HepG2 (cell line): ENCODE data around the gene MED22. TPM values are rescaled to one million over a fixed set of nuclear protein-coding genes. Genes with fewer than 3 reads are reported as not detected.
A peak's percentile ranks its signal among the peaks of the same experiment; 100 is the strongest.

Experiments used
- ARHGAP35 ChIP-seq: sonication (generic); formaldehyde crosslinking; IDR thresholded peaks from 2 replicates; pipeline ENCODE4 v1.9.0; 2022; ENCODE audit warnings: mild to moderate bottlenecking, inconsistent platforms, moderate library complexity, missing genetic modification reagents, borderline replicate concordance
- KLF16 ChIP-seq, 2 experiments: sonication (generic) in 1 of 2; formaldehyde crosslinking in 1 of 2; IDR thresholded peaks; 2 replicates each; pipeline versions ENCODE4 v1.6.1 to v1.8.0; 2016 to 2023; ENCODE audit warnings: missing genetic modification reagents in 2 of 2, missing compliant biosample characterization in 1 of 2
- KMT2B ChIP-seq: IDR thresholded peaks from 2 replicates; pipeline ENCODE4 v1.6.1; 2016; ENCODE audit warnings: missing genetic modification reagents, missing compliant biosample characterization
- MTA3 ChIP-seq: sonication (generic); formaldehyde crosslinking; IDR thresholded peaks from 2 replicates; pipeline ENCODE4 v1.4.0; 2020; ENCODE audit warnings: missing genetic modification reagents
- NRL ChIP-seq: sonication (generic); formaldehyde crosslinking; IDR thresholded peaks from 2 replicates; pipeline ENCODE4 v1.5.0; 2020; ENCODE audit warnings: missing genetic modification reagents, mild to moderate bottlenecking, moderate library complexity, borderline replicate concordance
- RBFOX2 ChIP-seq: fragments of 200-400 bp; formaldehyde crosslinking; IDR thresholded peaks from 2 replicates; pipeline ENCODE4 v1.6.1; 2017; ENCODE audit warnings: low read depth, mild to moderate bottlenecking, low read length
- STAG1 ChIP-seq: sonication (generic); formaldehyde crosslinking; IDR thresholded peaks from 2 replicates; pipeline ENCODE4 v1.4.0; 2020; ENCODE audit warnings: missing genetic modification reagents
- TEAD3 ChIP-seq: optimal IDR thresholded peaks from 2 replicates; pipeline ENCODE3; 2016; ENCODE audit warnings: borderline replicate concordance
- U2AF2 ChIP-seq: fragments of 200-400 bp; formaldehyde crosslinking; IDR thresholded peaks from 2 replicates; pipeline ENCODE4 v1.6.1; 2017; ENCODE audit warnings: low read depth, mild to moderate bottlenecking, low read length
- ZFX ChIP-seq: sonication (generic); formaldehyde crosslinking; IDR thresholded peaks from 2 replicates; pipeline ENCODE4 v1.4.0; 2020; ENCODE audit warnings: mild to moderate bottlenecking, low read depth, missing genetic modification reagents, moderate library complexity
- ZNF891 ChIP-seq: sonication (generic); formaldehyde crosslinking; IDR thresholded peaks from 2 replicates; pipeline ENCODE4 v1.5.0; 2020; ENCODE audit warnings: mild to moderate bottlenecking, missing genetic modification reagents
- polyA plus RNA-seq, 8 experiments: library from polyadenylated mRNA; depleted of rRNA in 3 of 8; stranded (reverse) in 7 of 8; unstranded in 1 of 8; fragments of >200 nt; fragmentation: Illumina TruSeq in 4 of 8; extraction: Trizol in 4 of 8; gene quantifications; 2 replicates each; pipeline versions ENCODE4 v1.2.1 to v1.2.3, GENCODE V29; 2011 to 2016; ENCODE audit warnings: low read depth in 4 of 8, missing spikeins in 1 of 8, mixed read lengths in 1 of 8; ENCODE audit not compliant: insufficient read depth in 1 of 8
- total RNA-seq, 5 experiments: library from RNA; depleted of rRNA; stranded (reverse); fragments of >200 nt; fragmentation: Illumina TruSeq; extraction: Trizol; gene quantifications; 2 replicates each; pipeline ENCODE4 v1.2.3, GENCODE V29; 2016; ENCODE audit warnings: low read depth in 1 of 5
- TF ChIP-seq, protein P1 (sequence below): IDR thresholded peaks from 2 replicates; pipeline ENCODE4 v1.6.1; 2016; ENCODE audit warnings: low read depth, missing genetic modification reagents, missing compliant biosample characterization
- TF ChIP-seq, protein P2 (sequence below): sonication (generic); formaldehyde crosslinking; IDR thresholded peaks from 2 replicates; pipeline ENCODE4 v1.8.1; 2023; ENCODE audit warnings: mild to moderate bottlenecking, moderate library complexity, missing genetic modification reagents
- TF ChIP-seq, protein P3 (sequence below): sonication (generic); formaldehyde crosslinking; IDR thresholded peaks from 2 replicates; pipeline ENCODE4 v1.4.0; 2020; ENCODE audit warnings: missing genetic modification reagents
- TF ChIP-seq, protein P4 (sequence below), 2 experiments: fragments of 450-650 bp in 1 of 2; sonication (generic) in 1 of 2; formaldehyde crosslinking; IDR thresholded peaks; 2 replicates each; pipeline versions ENCODE4 v1.5.0 to v1.8.0; 2020 to 2022; ENCODE audit warnings: mild to moderate bottlenecking in 1 of 2, missing genetic modification reagents in 1 of 2

MED22 gene
- total and polyA plus RNA-seq, 2 of the 13 experiments (the other 11 are each of a cell fraction or from before 2014, with no cell fraction given) = 15.8 to 22.1 TPM

DNA sequence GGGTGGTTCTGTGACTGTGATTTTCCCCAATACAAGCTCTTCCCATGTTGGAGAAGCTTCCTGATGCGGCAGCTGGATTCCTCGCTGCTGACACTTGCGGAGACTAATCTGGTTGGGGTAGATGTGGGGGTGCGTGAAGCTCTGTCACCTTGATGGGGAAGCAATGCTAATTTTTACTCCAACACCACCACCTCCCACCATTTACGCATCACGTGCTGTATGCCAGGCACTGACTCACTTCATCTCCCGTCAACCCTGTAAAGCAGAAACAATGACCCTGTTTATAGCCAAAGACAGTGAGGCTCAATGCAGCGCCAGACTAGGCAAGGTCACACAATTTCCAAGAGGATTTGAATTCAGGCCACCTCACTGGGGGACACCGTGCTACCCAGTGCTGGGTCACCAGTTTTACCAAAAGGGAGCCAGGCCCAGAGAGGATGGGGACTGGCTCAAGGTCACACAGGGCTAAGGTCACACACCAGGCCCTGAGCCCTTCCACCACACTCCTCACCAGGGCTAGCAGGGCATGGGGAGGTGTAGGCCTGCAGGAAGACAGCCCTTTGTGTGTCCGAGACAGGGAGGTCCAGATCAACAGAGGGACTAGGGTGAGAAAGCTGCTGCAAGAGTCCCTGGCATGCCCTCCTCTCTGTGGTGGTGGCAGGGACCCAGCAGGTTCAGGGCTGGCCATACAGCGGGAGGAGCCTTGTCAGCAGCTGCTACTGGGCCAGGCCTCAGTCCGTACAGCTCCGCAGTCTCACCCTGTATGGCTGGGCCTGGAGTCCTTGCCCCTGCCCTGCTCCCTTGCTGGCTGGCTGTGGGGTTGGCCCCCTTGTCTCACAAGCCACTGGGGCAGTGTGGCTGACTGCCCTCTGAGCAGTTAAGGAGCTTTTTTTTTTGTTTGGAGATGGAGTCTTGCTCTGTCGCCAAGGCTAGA is 31.5 kb upstream of the MED22 start (continued):
- TF ChIP-seq, protein P1, sequence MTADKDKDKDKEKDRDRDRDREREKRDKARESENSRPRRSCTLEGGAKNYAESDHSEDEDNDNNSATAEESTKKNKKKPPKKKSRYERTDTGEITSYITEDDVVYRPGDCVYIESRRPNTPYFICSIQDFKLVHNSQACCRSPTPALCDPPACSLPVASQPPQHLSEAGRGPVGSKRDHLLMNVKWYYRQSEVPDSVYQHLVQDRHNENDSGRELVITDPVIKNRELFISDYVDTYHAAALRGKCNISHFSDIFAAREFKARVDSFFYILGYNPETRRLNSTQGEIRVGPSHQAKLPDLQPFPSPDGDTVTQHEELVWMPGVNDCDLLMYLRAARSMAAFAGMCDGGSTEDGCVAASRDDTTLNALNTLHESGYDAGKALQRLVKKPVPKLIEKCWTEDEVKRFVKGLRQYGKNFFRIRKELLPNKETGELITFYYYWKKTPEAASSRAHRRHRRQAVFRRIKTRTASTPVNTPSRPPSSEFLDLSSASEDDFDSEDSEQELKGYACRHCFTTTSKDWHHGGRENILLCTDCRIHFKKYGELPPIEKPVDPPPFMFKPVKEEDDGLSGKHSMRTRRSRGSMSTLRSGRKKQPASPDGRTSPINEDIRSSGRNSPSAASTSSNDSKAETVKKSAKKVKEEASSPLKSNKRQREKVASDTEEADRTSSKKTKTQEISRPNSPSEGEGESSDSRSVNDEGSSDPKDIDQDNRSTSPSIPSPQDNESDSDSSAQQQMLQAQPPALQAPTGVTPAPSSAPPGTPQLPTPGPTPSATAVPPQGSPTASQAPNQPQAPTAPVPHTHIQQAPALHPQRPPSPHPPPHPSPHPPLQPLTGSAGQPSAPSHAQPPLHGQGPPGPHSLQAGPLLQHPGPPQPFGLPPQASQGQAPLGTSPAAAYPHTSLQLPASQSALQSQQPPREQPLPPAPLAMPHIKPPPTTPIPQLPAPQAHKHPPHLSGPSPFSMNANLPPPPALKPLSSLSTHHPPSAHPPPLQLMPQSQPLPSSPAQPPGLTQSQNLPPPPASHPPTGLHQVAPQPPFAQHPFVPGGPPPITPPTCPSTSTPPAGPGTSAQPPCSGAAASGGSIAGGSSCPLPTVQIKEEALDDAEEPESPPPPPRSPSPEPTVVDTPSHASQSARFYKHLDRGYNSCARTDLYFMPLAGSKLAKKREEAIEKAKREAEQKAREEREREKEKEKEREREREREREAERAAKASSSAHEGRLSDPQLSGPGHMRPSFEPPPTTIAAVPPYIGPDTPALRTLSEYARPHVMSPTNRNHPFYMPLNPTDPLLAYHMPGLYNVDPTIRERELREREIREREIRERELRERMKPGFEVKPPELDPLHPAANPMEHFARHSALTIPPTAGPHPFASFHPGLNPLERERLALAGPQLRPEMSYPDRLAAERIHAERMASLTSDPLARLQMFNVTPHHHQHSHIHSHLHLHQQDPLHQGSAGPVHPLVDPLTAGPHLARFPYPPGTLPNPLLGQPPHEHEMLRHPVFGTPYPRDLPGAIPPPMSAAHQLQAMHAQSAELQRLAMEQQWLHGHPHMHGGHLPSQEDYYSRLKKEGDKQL = no peak
- TF ChIP-seq STAG1 (CRISPR knock-in tag) = no peak
- TF ChIP-seq, protein P2, sequence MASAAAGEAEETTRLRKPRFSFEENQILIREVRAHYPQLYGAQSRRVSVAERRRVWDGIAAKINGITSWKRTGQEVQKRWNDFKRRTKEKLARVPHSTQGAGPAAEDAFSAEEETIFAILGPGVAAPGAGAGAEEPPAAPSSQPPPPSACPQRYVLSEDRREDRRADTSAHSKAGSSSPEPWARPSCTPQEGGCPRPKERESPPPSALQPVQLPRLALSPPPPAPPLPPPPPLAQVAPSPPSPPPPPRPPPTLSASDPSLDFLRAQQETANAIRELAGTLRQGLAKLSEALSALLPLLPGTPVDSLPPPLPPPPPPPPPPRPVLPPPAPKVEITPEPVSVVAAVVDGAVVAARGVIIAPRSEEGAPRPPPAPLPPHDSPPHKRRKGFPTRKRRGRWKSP (CRISPR knock-in tag) = no peak
- TF ChIP-seq RBFOX2 = no peak
- no peak for TF ChIP-seq KMT2B (CRISPR knock-in tag)
- no peak for TF ChIP-seq U2AF2
- peak; percentile 73; the same call in 1 of the 2 replicates for TF ChIP-seq ZFX (CRISPR knock-in tag)
- no peak for TF ChIP-seq TEAD3
- no peak for TF ChIP-seq NRL (CRISPR knock-in tag)
- TF ChIP-seq, protein P3, sequence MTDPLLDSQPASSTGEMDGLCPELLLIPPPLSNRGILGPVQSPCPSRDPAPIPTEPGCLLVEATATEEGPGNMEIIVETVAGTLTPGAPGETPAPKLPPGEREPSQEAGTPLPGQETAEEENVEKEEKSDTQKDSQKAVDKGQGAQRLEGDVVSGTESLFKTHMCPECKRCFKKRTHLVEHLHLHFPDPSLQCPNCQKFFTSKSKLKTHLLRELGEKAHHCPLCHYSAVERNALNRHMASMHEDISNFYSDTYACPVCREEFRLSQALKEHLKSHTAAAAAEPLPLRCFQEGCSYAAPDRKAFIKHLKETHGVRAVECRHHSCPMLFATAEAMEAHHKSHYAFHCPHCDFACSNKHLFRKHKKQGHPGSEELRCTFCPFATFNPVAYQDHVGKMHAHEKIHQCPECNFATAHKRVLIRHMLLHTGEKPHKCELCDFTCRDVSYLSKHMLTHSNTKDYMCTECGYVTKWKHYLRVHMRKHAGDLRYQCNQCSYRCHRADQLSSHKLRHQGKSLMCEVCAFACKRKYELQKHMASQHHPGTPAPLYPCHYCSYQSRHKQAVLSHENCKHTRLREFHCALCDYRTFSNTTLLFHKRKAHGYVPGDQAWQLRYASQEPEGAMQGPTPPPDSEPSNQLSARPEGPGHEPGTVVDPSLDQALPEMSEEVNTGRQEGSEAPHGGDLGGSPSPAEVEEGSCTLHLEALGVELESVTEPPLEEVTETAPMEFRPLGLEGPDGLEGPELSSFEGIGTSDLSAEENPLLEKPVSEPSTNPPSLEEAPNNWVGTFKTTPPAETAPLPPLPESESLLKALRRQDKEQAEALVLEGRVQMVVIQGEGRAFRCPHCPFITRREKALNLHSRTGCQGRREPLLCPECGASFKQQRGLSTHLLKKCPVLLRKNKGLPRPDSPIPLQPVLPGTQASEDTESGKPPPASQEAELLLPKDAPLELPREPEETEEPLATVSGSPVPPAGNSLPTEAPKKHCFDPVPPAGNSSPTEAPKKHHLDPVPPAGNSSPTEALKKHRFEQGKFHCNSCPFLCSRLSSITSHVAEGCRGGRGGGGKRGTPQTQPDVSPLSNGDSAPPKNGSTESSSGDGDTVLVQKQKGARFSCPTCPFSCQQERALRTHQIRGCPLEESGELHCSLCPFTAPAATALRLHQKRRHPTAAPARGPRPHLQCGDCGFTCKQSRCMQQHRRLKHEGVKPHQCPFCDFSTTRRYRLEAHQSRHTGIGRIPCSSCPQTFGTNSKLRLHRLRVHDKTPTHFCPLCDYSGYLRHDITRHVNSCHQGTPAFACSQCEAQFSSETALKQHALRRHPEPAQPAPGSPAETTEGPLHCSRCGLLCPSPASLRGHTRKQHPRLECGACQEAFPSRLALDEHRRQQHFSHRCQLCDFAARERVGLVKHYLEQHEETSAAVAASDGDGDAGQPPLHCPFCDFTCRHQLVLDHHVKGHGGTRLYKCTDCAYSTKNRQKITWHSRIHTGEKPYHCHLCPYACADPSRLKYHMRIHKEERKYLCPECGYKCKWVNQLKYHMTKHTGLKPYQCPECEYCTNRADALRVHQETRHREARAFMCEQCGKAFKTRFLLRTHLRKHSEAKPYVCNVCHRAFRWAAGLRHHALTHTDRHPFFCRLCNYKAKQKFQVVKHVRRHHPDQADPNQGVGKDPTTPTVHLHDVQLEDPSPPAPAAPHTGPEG (CRISPR knock-in tag) = no peak
- TF ChIP-seq ZNF891 (CRISPR knock-in tag) = no peak
- no peak for TF ChIP-seq ARHGAP35
- TF ChIP-seq, protein P4, sequence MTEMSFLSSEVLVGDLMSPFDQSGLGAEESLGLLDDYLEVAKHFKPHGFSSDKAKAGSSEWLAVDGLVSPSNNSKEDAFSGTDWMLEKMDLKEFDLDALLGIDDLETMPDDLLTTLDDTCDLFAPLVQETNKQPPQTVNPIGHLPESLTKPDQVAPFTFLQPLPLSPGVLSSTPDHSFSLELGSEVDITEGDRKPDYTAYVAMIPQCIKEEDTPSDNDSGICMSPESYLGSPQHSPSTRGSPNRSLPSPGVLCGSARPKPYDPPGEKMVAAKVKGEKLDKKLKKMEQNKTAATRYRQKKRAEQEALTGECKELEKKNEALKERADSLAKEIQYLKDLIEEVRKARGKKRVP (CRISPR knock-in tag; IDR thresholded peaks at IDR 0.05) = no peak
- no peak for TF ChIP-seq KLF16 (CRISPR knock-in tag; IDR thresholded peaks at IDR 0.05)
- TF ChIP-seq MTA3 (CRISPR knock-in tag) = no peak
